OCI-LY1 (cell line): ENCODE measurements around the gene MAPK1IP1L.

Experiments used
- EZH2 ChIP-seq: fragments of 200-600 bp; sonication (generic), shearing (Covaris generic); IDR thresholded peaks from 2 replicates; pipeline ENCODE4 v1.8.0; 2017; ENCODE audit warnings: borderline replicate concordance, mixed run types, mild to moderate bottlenecking, antibody characterized with exemption, low read length, moderate library complexity, mixed read lengths
- TF ChIP-seq, protein P1 (sequence below): fragments of 200-600 bp; sonication (generic), shearing (Covaris generic); IDR thresholded peaks from 2 replicates; pipeline ENCODE4 v1.5.1; 2017; ENCODE audit warnings: mild to moderate bottlenecking, antibody characterized with exemption, low read length, moderate library complexity, mixed read lengths

DNA sequence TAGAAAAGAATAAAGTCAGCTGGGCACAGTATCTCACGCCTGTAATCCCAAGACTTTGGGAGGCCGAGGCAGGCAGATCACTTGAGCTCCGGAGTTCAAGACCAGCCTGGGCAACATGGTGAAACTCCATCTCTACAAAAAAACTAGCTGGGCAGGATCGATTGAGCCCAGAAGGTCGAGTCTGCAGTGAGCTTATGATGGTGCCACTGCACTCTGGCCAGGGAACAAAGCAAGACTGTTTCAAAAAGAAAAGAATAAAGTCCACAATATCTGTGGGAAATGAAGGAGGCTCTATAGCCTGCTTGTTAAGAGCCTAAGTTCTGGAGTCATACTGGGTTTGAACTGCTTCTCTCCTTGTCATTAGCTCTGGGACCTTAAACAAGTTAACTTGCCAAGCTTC lies 7.9 kb downstream of the MAPK1IP1L start:
- TF ChIP-seq, protein P1, sequence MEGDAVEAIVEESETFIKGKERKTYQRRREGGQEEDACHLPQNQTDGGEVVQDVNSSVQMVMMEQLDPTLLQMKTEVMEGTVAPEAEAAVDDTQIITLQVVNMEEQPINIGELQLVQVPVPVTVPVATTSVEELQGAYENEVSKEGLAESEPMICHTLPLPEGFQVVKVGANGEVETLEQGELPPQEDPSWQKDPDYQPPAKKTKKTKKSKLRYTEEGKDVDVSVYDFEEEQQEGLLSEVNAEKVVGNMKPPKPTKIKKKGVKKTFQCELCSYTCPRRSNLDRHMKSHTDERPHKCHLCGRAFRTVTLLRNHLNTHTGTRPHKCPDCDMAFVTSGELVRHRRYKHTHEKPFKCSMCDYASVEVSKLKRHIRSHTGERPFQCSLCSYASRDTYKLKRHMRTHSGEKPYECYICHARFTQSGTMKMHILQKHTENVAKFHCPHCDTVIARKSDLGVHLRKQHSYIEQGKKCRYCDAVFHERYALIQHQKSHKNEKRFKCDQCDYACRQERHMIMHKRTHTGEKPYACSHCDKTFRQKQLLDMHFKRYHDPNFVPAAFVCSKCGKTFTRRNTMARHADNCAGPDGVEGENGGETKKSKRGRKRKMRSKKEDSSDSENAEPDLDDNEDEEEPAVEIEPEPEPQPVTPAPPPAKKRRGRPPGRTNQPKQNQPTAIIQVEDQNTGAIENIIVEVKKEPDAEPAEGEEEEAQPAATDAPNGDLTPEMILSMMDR: no peak
- TF ChIP-seq EZH2: no peak
